ENCODE results near the gene ANXA2R. TPM values are rescaled to one million over a fixed set of nuclear protein-coding genes. Genes with fewer than 3 reads are reported as not detected.
A peak's percentile ranks its signal among the peaks of the same experiment; 100 is the strongest.

The ANXA2R gene
- total and polyA plus RNA-seq, 2 of the 13 experiments (the other 11 are each of a cell fraction or from before 2014, with no cell fraction given) = 0.95 to 1.3 TPM

- peak; percentile 73; the same call in 1 of the 2 replicates for TF ChIP-seq ZNF343 (CRISPR knock-in tag; IDR thresholded peaks at IDR 0.05)
- TF ChIP-seq PHF21A (CRISPR knock-in tag; IDR thresholded peaks at IDR 0.05) = peak; percentile 83
- peak; percentile 94 for TF ChIP-seq HOXA3 (CRISPR knock-in tag; IDR thresholded peaks at IDR 0.05)
- TF ChIP-seq RAD51 (IDR thresholded peaks at IDR 0.05; ENCODE audit: borderline replicate concordance) = no peak
- no peak for TF ChIP-seq SKI (IDR thresholded peaks at IDR 0.05; ENCODE audit: partially characterized antibody)
- TF ChIP-seq ZNF746 (CRISPR knock-in tag; IDR thresholded peaks at IDR 0.05) = no peak
- peak; percentile 87 for TF ChIP-seq GATAD2A (CRISPR knock-in tag; IDR thresholded peaks at IDR 0.05)
- TF ChIP-seq, protein P1, sequence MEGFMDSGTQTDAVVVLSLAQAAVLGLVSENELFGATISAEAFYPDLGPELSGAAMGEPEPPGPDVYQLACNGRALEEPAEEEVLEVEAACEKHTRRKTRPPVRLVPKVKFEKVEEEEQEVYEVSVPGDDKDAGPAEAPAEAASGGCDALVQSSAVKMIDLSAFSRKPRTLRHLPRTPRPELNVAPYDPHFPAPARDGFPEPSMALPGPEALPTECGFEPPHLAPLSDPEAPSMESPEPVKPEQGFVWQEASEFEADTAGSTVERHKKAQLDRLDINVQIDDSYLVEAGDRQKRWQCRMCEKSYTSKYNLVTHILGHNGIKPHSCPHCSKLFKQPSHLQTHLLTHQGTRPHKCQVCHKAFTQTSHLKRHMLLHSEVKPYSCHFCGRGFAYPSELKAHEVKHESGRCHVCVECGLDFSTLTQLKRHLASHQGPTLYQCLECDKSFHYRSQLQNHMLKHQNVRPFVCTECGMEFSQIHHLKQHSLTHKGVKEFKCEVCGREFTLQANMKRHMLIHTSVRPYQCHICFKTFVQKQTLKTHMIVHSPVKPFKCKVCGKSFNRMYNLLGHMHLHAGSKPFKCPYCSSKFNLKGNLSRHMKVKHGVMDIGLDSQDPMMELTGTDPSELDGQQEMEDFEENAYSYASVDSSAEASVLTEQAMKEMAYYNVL (CRISPR knock-in tag; IDR thresholded peaks at IDR 0.05; ENCODE audit: borderline replicate concordance) = 0 out of 2 replicates have a peak, but pooled peaks have one; percentile 46
- no peak for TF ChIP-seq JARID2 (CRISPR knock-in tag; IDR thresholded peaks at IDR 0.05; ENCODE audit: insufficient replicate concordance)
- TF ChIP-seq RCOR2 (CRISPR knock-in tag; IDR thresholded peaks at IDR 0.05) = peak; percentile 93; the same call in 1 of the 2 replicates
- no peak for TF ChIP-seq ZNF234 (CRISPR knock-in tag; conservative IDR thresholded peaks at IDR 0.05)
- TF ChIP-seq ZNF720 (CRISPR knock-in tag; IDR thresholded peaks at IDR 0.05) = no peak
- TF ChIP-seq, protein P2, sequence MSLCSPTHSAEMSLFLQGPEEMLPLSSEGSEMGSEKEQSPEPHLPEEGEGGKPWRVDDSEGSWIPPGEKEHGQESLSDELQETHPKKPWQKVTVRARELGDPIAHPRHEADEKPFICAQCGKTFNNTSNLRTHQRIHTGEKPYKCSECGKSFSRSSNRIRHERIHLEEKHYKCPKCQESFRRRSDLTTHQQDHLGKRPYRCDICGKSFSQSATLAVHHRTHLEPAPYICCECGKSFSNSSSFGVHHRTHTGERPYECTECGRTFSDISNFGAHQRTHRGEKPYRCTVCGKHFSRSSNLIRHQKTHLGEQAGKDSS (CRISPR knock-in tag; IDR thresholded peaks at IDR 0.05; ENCODE audit: borderline replicate concordance, low read depth) = peak; percentile 90; the same call in 1 of the 2 replicates
- TF ChIP-seq ZNF776 (CRISPR knock-in tag; IDR thresholded peaks at IDR 0.05) = no peak
- TF ChIP-seq, protein P3, sequence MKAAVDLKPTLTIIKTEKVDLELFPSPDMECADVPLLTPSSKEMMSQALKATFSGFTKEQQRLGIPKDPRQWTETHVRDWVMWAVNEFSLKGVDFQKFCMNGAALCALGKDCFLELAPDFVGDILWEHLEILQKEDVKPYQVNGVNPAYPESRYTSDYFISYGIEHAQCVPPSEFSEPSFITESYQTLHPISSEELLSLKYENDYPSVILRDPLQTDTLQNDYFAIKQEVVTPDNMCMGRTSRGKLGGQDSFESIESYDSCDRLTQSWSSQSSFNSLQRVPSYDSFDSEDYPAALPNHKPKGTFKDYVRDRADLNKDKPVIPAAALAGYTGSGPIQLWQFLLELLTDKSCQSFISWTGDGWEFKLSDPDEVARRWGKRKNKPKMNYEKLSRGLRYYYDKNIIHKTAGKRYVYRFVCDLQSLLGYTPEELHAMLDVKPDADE (CRISPR knock-in tag; IDR thresholded peaks at IDR 0.05) = no peak
- peak; percentile 54 for TF ChIP-seq PRPF4 (IDR thresholded peaks at IDR 0.05; ENCODE audit: low read depth, low read length, poor library complexity, severe bottlenecking)
- TF ChIP-seq ZNF784 (CRISPR knock-in tag; IDR thresholded peaks at IDR 0.05; ENCODE audit: borderline replicate concordance) = peak; percentile 73; the same call in 1 of the 2 replicates
- TF ChIP-seq PAF1 (CRISPR knock-in tag; IDR thresholded peaks at IDR 0.05) = no peak
- TF ChIP-seq NCOA5 (CRISPR knock-in tag; IDR thresholded peaks at IDR 0.05) = no peak
- no peak for TF ChIP-seq SCMH1 (CRISPR knock-in tag; IDR thresholded peaks at IDR 0.05; ENCODE audit: borderline replicate concordance)
Measured at GRCh38 chr5:43008363-43009153, 31.6 kb downstream of the ANXA2R start (continued).
